Endodermal cell (in vitro differentiated cells): ENCODE measurements around the gene ABAT. TPM values are rescaled to one million over a fixed set of nuclear protein-coding genes. Genes with fewer than 3 reads are reported as not detected.

ENCODE experiments used
- DNase-seq: peaks from one replicate; pipeline ENCODE4 v3.0.0-alpha.2; 2017
- H3K27ac ChIP-seq: 2 replicates; pipeline ENCODE4 v1.5.1; 2013; ENCODE audit warnings: mild to moderate bottlenecking, low read depth, low read length, moderate library complexity
- H3K27me3 ChIP-seq: 2 replicates; pipeline ENCODE4 v1.6.1; 2013; ENCODE audit warnings: mild to moderate bottlenecking, low read length, moderate library complexity; ENCODE audit not compliant: insufficient read depth, control insufficient read depth, poor library complexity, severe bottlenecking
- H3K36me3 ChIP-seq: 2 replicates; pipeline ENCODE4 v1.7.0; 2013; ENCODE audit warnings: mild to moderate bottlenecking, low read length, moderate library complexity; ENCODE audit not compliant: control insufficient read depth, insufficient read depth
- H3K4me1 ChIP-seq: one replicate; pipeline ENCODE4 v1.7.0; 2013; ENCODE audit warnings: low read length; ENCODE audit not compliant: control insufficient read depth, insufficient read depth
- H3K4me3 ChIP-seq: 2 replicates; pipeline ENCODE4 v1.5.1; 2013; ENCODE audit warnings: mild to moderate bottlenecking, low read length, moderate library complexity
- H3K9ac ChIP-seq: 2 replicates; pipeline ENCODE4 v1.6.1; 2013; ENCODE audit warnings: mild to moderate bottlenecking, low read length, moderate library complexity; ENCODE audit not compliant: poor library complexity, severe bottlenecking; ENCODE audit errors: extremely low read depth
- H3K9me3 ChIP-seq: 2 replicates; pipeline ENCODE4 v1.6.1; 2013; ENCODE audit warnings: mild to moderate bottlenecking, low read length, moderate library complexity; ENCODE audit not compliant: control insufficient read depth
- H3K27ac Mint-ChIP-seq: 2 replicates; pipeline ENCODE4 v1.8.0; 2020; ENCODE audit warnings: mixed read lengths
- H3K27me3 Mint-ChIP-seq: 2 replicates; pipeline ENCODE4 v1.8.0; 2021; ENCODE audit warnings: mild to moderate bottlenecking, mixed read lengths; ENCODE audit not compliant: insufficient read depth
- H3K36me3 Mint-ChIP-seq: 2 replicates; pipeline ENCODE4 v1.8.0; 2020; ENCODE audit warnings: low read depth, mixed read lengths
- H3K4me1 Mint-ChIP-seq: 2 replicates; pipeline ENCODE4 v1.8.0; 2020; ENCODE audit warnings: mixed read lengths
- H3K4me3 Mint-ChIP-seq: 2 replicates; pipeline ENCODE4 v1.8.0; 2020; ENCODE audit warnings: mild to moderate bottlenecking, moderate library complexity, mixed read lengths
- H3K9me3 Mint-ChIP-seq: 2 replicates; pipeline ENCODE4 v1.8.0; 2020; ENCODE audit warnings: mild to moderate bottlenecking, mixed read lengths
- WGBS, 2 experiments: methylation state at CpG; one replicate each; pipeline versions ENCODE4 v1.1.5 to v1.1.7; 2013; ENCODE audit warnings: missing lambda C conversion rate in 2 of 2, mixed read lengths in 1 of 2; ENCODE audit not compliant: insufficient coverage in 1 of 2, insufficient read length in 1 of 2; 5-methylcytosine and 5-hydroxymethylcytosine counted together
- total RNA-seq, 2 donors: library from RNA; stranded (reverse); fragmentation: NEBNext Ultra II Directional in 1 of 2; extraction: Animal tissue kit (Norgen Biotek cat#: 25700) in 1 of 2; gene quantifications; 2 replicates in 1 of 2; 3 replicates in 1 of 2; pipeline ENCODE4 v1.2.1, GENCODE V29; 2021
- TF ChIP-seq, protein P1 (sequence below): fragments of 200-600 bp; sonication (generic); conservative IDR thresholded peaks from 2 replicates; pipeline ENCODE4 v1.5.0; 2021; ENCODE audit warnings: antibody characterized with exemption, mild to moderate bottlenecking

Gene ABAT
- total RNA-seq, 2 donors from 2014 or later, result 9.7 to 13.6 TPM

DNA sequence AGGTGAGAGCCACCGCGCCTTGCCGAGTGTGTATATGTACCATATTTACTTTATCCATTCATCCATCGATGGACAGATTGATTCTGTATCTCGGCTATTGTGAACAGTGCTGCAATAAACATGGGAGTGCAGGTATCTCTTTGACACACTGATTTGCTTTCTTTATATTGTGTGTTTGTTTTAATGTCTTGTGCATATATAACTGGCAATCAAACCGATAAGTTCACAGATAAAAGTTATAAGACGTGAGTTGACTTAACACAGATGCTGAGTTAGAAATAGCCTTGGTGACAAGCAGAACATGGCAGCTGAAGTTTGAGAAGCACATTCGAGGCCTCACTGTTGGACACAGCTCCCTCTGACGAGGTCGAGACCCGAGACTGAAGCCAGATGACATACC lies 99.8 kb downstream of the ABAT start:
- H3K36me3 Mint-ChIP-seq, result peaks cover 14% of the 10 kb centered on the region
- no peaks in the 10 kb centered on the region for H3K9me3 ChIP-seq
- peaks cover 2% of the 10 kb centered on the region for H3K27me3 Mint-ChIP-seq
- H3K27me3 ChIP-seq, result no peaks in the 10 kb centered on the region
- H3K36me3 ChIP-seq, result no peaks in the 10 kb centered on the region
- H3K4me3 Mint-ChIP-seq, result no peak overlapping the region
- DNase-seq, result no peak
- TF ChIP-seq, protein P1, sequence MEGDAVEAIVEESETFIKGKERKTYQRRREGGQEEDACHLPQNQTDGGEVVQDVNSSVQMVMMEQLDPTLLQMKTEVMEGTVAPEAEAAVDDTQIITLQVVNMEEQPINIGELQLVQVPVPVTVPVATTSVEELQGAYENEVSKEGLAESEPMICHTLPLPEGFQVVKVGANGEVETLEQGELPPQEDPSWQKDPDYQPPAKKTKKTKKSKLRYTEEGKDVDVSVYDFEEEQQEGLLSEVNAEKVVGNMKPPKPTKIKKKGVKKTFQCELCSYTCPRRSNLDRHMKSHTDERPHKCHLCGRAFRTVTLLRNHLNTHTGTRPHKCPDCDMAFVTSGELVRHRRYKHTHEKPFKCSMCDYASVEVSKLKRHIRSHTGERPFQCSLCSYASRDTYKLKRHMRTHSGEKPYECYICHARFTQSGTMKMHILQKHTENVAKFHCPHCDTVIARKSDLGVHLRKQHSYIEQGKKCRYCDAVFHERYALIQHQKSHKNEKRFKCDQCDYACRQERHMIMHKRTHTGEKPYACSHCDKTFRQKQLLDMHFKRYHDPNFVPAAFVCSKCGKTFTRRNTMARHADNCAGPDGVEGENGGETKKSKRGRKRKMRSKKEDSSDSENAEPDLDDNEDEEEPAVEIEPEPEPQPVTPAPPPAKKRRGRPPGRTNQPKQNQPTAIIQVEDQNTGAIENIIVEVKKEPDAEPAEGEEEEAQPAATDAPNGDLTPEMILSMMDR, result no peak
- no peak overlapping the region for H3K27ac ChIP-seq
- 92 to 95% methylated on average over 7 to 11 of the region's 11 CpGs for WGBS, 2 experiments
- H3K9me3 Mint-ChIP-seq, result peaks cover 3% of the 10 kb centered on the region
- H3K9ac ChIP-seq, result no peak overlapping the region
- H3K4me1 Mint-ChIP-seq, result no peaks in the 10 kb centered on the region
- H3K27ac Mint-ChIP-seq, result no peak overlapping the region
- H3K4me3 ChIP-seq, result no peak overlapping the region
- no peaks in the 10 kb centered on the region for H3K4me1 ChIP-seq

DNA sequence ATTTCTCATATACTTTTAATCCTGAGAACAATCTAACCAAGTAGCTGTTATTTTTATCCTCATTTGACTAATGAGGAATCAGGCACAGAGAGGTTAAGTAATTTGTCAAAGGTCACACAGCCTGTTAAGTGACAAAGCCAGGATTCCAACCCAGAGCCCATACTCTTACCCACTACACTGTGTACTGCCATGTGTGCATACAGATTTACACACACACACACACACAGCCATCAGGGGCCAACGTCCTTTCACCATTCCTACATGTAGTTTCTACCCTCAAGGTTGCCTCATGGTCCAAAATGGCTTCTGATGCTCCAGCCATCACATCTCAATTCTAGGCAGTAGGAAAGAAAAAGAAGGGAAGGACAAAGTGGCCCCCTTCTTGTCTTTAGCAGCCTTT lies 100.9 kb downstream of the ABAT start:
- Histone ChIP-seq H3K9me3 (no peaks in the 10 kb centered on the region), H3K4me3 (no peak overlapping the region), H3K27me3 (no peaks in the 10 kb centered on the region), H3K9ac (no peak overlapping the region), H3K27ac (no peak overlapping the region), H3K36me3 (no peaks in the 10 kb centered on the region), H3K4me1 (no peaks in the 10 kb centered on the region)
- H3K27me3 Mint-ChIP-seq, result peaks cover 5% of the 10 kb centered on the region
- H3K4me1 Mint-ChIP-seq, result no peaks in the 10 kb centered on the region
- 90% methylated on average over 1 of the region's 1 CpG; no CpG with 5 or more reads in 1 of the 2 experiments for WGBS, 2 experiments
- no peak overlapping the region for H3K4me3 Mint-ChIP-seq
- peaks cover 3% of the 10 kb centered on the region for H3K9me3 Mint-ChIP-seq
- H3K36me3 Mint-ChIP-seq, result peaks cover 16% of the 10 kb centered on the region
- DNase-seq, result no peak
- TF ChIP-seq, protein P1, result no peak
- no peak overlapping the region for H3K27ac Mint-ChIP-seq

DNA sequence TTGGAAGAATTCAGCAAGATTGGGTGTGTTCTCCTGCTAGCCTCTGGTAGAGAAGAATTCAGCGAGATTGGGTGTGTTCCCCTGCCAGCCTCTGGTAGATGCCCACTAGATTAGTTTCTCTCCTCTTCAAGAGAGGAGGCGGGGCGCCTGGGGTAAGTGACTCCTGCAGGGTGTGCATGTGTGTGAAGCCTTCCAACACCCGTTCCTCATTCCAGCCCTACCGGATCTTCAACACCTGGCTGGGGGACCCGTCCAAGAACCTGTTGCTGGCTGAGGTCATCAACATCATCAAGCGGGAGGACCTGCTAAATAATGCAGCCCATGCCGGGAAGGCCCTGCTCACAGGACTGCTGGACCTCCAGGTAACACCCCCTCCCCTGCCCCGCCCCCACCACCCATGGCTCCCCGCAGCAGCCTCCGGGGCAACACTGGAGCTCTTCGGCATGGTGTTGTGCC lies 101.7 kb downstream of the ABAT start:
- Mint-ChIP-seq H3K4me1 (no peaks in the 10 kb centered on the region), H3K9me3 (peaks cover 3% of the 10 kb centered on the region), H3K27ac (no peak overlapping the region), H3K36me3 (peaks cover 16% of the 10 kb centered on the region), H3K27me3 (peaks cover 10% of the 10 kb centered on the region), H3K4me3 (no peak overlapping the region)
- H3K36me3 ChIP-seq, result no peaks in the 10 kb centered on the region
- no peak overlapping the region for H3K27ac ChIP-seq
- TF ChIP-seq, protein P1, result no peak
- 77 to 89% methylated on average over 5 to 12 of the region's 12 CpGs for WGBS, 2 experiments
- no peak overlapping the region for H3K9ac ChIP-seq
- H3K4me1 ChIP-seq, result no peaks in the 10 kb centered on the region
- no peaks in the 10 kb centered on the region for H3K27me3 ChIP-seq
- no peak overlapping the region for H3K4me3 ChIP-seq
- peak; percentile 87 for DNase-seq
- no peaks in the 10 kb centered on the region for H3K9me3 ChIP-seq
